Vagina (tissue), 2 donors: ENCODE results near the gene CWC22. TPM values are rescaled to one million over a fixed set of nuclear protein-coding genes. Genes with fewer than 3 reads are reported as not detected.

Experiments used
- DNase-seq, 2 donors: peaks; one replicate each; pipeline ENCODE4 v3.0.0-alpha.2; 2017; ENCODE audit errors: extremely low spot score in 2 of 2
- H3K27ac ChIP-seq: fragments of 200-600 bp; sonication (generic); one replicate; pipeline ENCODE4 v1.5.1; 2019
- H3K27me3 ChIP-seq: fragments of 200-600 bp; sonication (generic); one replicate; pipeline ENCODE4 v1.5.1; 2019
- H3K36me3 ChIP-seq, 2 donors: fragments of 200-600 bp; sonication (generic); one replicate each; pipeline ENCODE4 v1.5.1; 2017 to 2019
- H3K4me1 ChIP-seq: fragments of 200-600 bp; sonication (generic); one replicate; pipeline ENCODE4 v1.5.1; 2019
- H3K4me3 ChIP-seq, 2 donors: fragments of 200-600 bp; sonication (generic); 1 replicate in 1 of 2; 2 replicates in 1 of 2; pipeline ENCODE4 v1.5.1; 2016 to 2019
- H3K9me3 ChIP-seq: fragments of 200-600 bp; sonication (generic); one replicate; pipeline ENCODE4 v1.5.1; 2019
- CTCF ChIP-seq, 3 experiments: fragments of 450-650 bp in 2 of 3; fragments of 200-600 bp in 1 of 3; sonication (generic) in 1 of 3; IDR thresholded peaks; one replicate each; pipeline ENCODE4 v1.5.1; 2017 to 2019; ENCODE audit warnings: antibody characterized with exemption in 3 of 3, mild to moderate bottlenecking in 2 of 3, moderate library complexity in 2 of 3
- POLR2A ChIP-seq, 2 donors: fragments of 450-650 bp; IDR thresholded peaks; one replicate each; pipeline ENCODE4 v1.6.1; 2017; ENCODE audit warnings: antibody characterized with exemption in 2 of 2, mild to moderate bottlenecking in 2 of 2, moderate library complexity in 2 of 2
- POLR2AphosphoS5 ChIP-seq, 2 donors: sonication (generic); formaldehyde crosslinking; IDR thresholded peaks; one replicate each; pipeline ENCODE4 v1.9.0; 2017; ENCODE audit warnings: antibody characterized with exemption in 2 of 2, mild to moderate bottlenecking in 2 of 2, low read depth in 1 of 2; ENCODE audit not compliant: insufficient read depth in 1 of 2
- intact Hi-C: fragments of 100-400 bp; cut with DNase I; formaldehyde crosslinking; loops from one replicate; pipeline ENCODE4 v1.15.1; 2023
- total RNA-seq: library from RNA; depleted of rRNA; stranded (reverse); fragments of >200 nt; gene quantifications from one replicate; pipeline ENCODE4 v1.2.3, GENCODE V29; 2016

The CWC22 gene
- total RNA-seq, 1 donor from 2014 or later, result 17.2 TPM

- H3K27ac ChIP-seq, result no peak overlapping the region
- peaks cover 0 to 50% of the 10 kb centered on the region in 2 donors for H3K36me3 ChIP-seq
- no peaks in the 10 kb centered on the region for H3K4me1 ChIP-seq
- no peaks in the 10 kb centered on the region for H3K9me3 ChIP-seq
- H3K27me3 ChIP-seq, result no peaks in the 10 kb centered on the region
- TF ChIP-seq CTCF (IDR thresholded peaks at IDR 0.05), result no peak
- TF ChIP-seq POLR2AphosphoS5 (IDR thresholded peaks at IDR 0.05; ENCODE audit: insufficient read depth in 1 of 2, low read depth in 1 of 2), result no peak
- no peak for TF ChIP-seq POLR2A (IDR thresholded peaks at IDR 0.05)
- intact Hi-C loops, result no loop called here
- H3K4me3 ChIP-seq, result no peak overlapping the region
- DNase-seq, result no peak
These were observed 59.0 kb downstream of the CWC22 start for GRCh38 chr2:179948058-179948457.

- no peak overlapping the region for H3K4me3 ChIP-seq
- H3K9me3 ChIP-seq, result no peaks in the 10 kb centered on the region
- H3K36me3 ChIP-seq, result peaks cover 0 to 40% of the 10 kb centered on the region in 2 donors
- DNase-seq, result no peak
- H3K4me1 ChIP-seq, result no peaks in the 10 kb centered on the region
- no peaks in the 10 kb centered on the region for H3K27me3 ChIP-seq
- intact Hi-C loops, result no loop called here
- TF ChIP-seq POLR2A (IDR thresholded peaks at IDR 0.05) (no peak), POLR2AphosphoS5 (IDR thresholded peaks at IDR 0.05; ENCODE audit: insufficient read depth in 1 of 2, low read depth in 1 of 2) (no peak), CTCF (IDR thresholded peaks at IDR 0.05) (no peak)
- no peak overlapping the region for H3K27ac ChIP-seq
These were observed 60.1 kb downstream of the CWC22 start for GRCh38 chr2:179946810-179947615.

DNA sequence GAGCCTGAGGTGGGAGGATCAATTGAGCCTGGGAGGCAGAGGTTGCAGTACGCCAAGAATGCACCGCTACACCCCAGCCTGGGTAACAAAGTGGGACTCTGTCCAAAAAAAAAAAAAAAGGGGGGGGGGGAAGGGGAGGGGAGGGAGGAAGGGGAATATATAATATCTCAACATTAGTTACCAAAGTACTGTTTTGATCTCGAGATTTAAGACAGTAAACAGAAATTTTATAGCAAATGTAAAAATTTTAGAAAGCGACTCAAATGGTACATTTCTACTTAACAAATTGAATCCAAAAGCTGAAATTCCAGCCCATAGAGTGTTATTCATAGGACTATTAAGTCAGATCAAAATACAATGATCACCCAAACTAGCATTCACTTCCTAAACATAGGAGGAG lies 60.8 kb downstream of the CWC22 start:
- H3K27me3 ChIP-seq, result no peaks in the 10 kb centered on the region
- H3K27ac ChIP-seq, result no peak overlapping the region
- H3K9me3 ChIP-seq, result no peaks in the 10 kb centered on the region
- DNase-seq, result no peak
- H3K4me1 ChIP-seq, result no peaks in the 10 kb centered on the region
- TF ChIP-seq POLR2AphosphoS5 (IDR thresholded peaks at IDR 0.05; ENCODE audit: insufficient read depth in 1 of 2, low read depth in 1 of 2), result no peak
- TF ChIP-seq POLR2A (IDR thresholded peaks at IDR 0.05), result no peak
- intact Hi-C loops, result no loop called here
- H3K4me3 ChIP-seq, result no peak overlapping the region
- peaks cover 0 to 33% of the 10 kb centered on the region in 2 donors for H3K36me3 ChIP-seq

DNA sequence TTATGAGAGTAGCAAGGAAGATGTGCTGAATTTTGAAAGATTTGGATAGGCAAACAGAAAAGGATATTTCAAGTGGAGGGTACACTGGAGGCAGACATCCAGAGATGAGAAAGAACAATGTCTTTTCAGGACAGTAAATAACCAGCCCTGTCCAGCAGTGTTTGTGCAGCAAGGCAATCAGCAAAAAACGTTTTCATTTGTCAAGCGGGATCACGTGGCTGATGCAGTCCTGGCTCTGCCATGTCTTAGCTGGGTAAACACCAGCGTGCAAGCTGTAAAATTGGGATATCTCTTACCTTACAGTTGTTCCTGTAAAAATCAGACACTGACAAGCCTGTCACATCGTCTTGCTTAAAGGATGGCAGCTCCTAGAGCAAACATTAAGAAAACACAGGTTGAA lies 67.8 kb downstream of the CWC22 start:
- Histone ChIP-seq H3K9me3 (no peaks in the 10 kb centered on the region), H3K4me3 (no peak overlapping the region), H3K27me3 (no peaks in the 10 kb centered on the region), H3K36me3 (no peaks in the 10 kb centered on the region), H3K27ac (no peak overlapping the region), H3K4me1 (no peaks in the 10 kb centered on the region)
- TF ChIP-seq POLR2A (IDR thresholded peaks at IDR 0.05) (no peak), CTCF (IDR thresholded peaks at IDR 0.05) (no peak), POLR2AphosphoS5 (IDR thresholded peaks at IDR 0.05; ENCODE audit: insufficient read depth in 1 of 2, low read depth in 1 of 2) (no peak)
- intact Hi-C loops, result no loop called here
- DNase-seq, result no peak

GRCh38 chr2:179938026-179938425 lies 69.1 kb downstream of the CWC22 start:
- Histone ChIP-seq H3K4me3 (no peak overlapping the region), H3K4me1 (no peaks in the 10 kb centered on the region), H3K27ac (no peak overlapping the region), H3K9me3 (no peaks in the 10 kb centered on the region), H3K36me3 (no peaks in the 10 kb centered on the region), H3K27me3 (no peaks in the 10 kb centered on the region)
- TF ChIP-seq CTCF (IDR thresholded peaks at IDR 0.05), result no peak
- TF ChIP-seq POLR2A (IDR thresholded peaks at IDR 0.05), result no peak
- no peak for TF ChIP-seq POLR2AphosphoS5 (IDR thresholded peaks at IDR 0.05; ENCODE audit: insufficient read depth in 1 of 2, low read depth in 1 of 2)
- intact Hi-C loops, result no loop called here
- DNase-seq, result no peak
